Raji (cell line): ENCODE results near the gene WDR91.

Source experiments
- POLR2A ChIP-seq: IDR thresholded peaks from 2 replicates; pipeline ENCODE4 v1.6.1; 2011; ENCODE audit warnings: low read depth, low read length, control low read depth; ENCODE audit not compliant: insufficient read depth

The WDR91 gene

GRCh38 chr7:135177028-135177696, 34.2 kb downstream of the WDR91 start:
- no peak for TF ChIP-seq POLR2A

GRCh38 chr7:135175931-135176330, 35.4 kb downstream of the WDR91 start:
- no peak for TF ChIP-seq POLR2A

- TF ChIP-seq POLR2A, result no peak
Measured at GRCh38 chr7:135174941-135175340, 36.4 kb downstream of the WDR91 start.

- TF ChIP-seq POLR2A, result peak; percentile 78
Measured at GRCh38 chr7:135170274-135170997, 40.9 kb downstream of the WDR91 start, which contains the start of gene CYREN. CYREN (minus strand) TSS chr7:135170707; CDS start chr7:135168922, 1,785 bp downstream.

GRCh38 chr7:135169964-135170273, 41.4 kb downstream of the WDR91 start:
- TF ChIP-seq POLR2A, result no peak

GRCh38 chr7:135169141-135169963, 42.0 kb downstream of the WDR91 start:
- peak; percentile 26; the same call in 1 of the 2 replicates for TF ChIP-seq POLR2A

GRCh38 chr7:135168489-135169140, 42.7 kb downstream of the WDR91 start:
- no peak for TF ChIP-seq POLR2A

GRCh38 chr7:135168001-135168400, 43.3 kb downstream of the WDR91 start:
- no peak for TF ChIP-seq POLR2A

- no peak for TF ChIP-seq POLR2A
Measured at GRCh38 chr7:135167365-135167917, 43.9 kb downstream of the WDR91 start.

- TF ChIP-seq POLR2A, result no peak
Measured at GRCh38 chr7:135166338-135166990, 44.9 kb downstream of the WDR91 start.

GRCh38 chr7:135165862-135166261, 45.5 kb downstream of the WDR91 start:
- TF ChIP-seq POLR2A, result no peak

- TF ChIP-seq POLR2A, result no peak
Measured at GRCh38 chr7:135164357-135165061, 46.8 kb downstream of the WDR91 start.

GRCh38 chr7:135162382-135163001, 48.8 kb downstream of the WDR91 start:
- TF ChIP-seq POLR2A, result no peak

GRCh38 chr7:135161669-135162068, 49.7 kb downstream of the WDR91 start:
- no peak for TF ChIP-seq POLR2A
